Measurements from ENCODE around the gene EPB41L1. TPM values are rescaled to one million over a fixed set of nuclear protein-coding genes. Genes with fewer than 3 reads are reported as not detected.

EPB41L1 gene
- total RNA-seq, 1 experiment from 2014 or later = 8.6 TPM

GRCh38 chr20:36175016-36175415, 20.5 kb downstream of the EPB41L1 start:
- no peak for DNase-seq (ENCODE audit: low read depth, low spot score)
- ChIA-PET POLR2A (no interaction called here), CTCF (no interaction called here)
- Histone ChIP-seq H3K9me3 (ENCODE audit: control insufficient read depth, insufficient read depth, low read depth, low read length) (no peaks in the 10 kb centered on the region), H3K4me3 (ENCODE audit: low read depth in 2 of 2, low read length in 2 of 2) (no peak overlapping the region), H3K27ac (ENCODE audit: low read length) (no peak overlapping the region), H3K4me1 (ENCODE audit: control insufficient read depth, insufficient read depth, low read length) (no peaks in the 10 kb centered on the region), H3K27me3 (ENCODE audit: control insufficient read depth, insufficient read depth, low read length) (no peaks in the 10 kb centered on the region), H3K36me3 (ENCODE audit: control insufficient read depth, insufficient read depth, low read length) (no peaks in the 10 kb centered on the region)
- TF ChIP-seq CTCF (IDR thresholded peaks at IDR 0.05) (no peak), SIN3A (IDR thresholded peaks at IDR 0.05; ENCODE audit: borderline replicate concordance, insufficient read depth, low read depth, low read length) (no peak), POLR2AphosphoS5 (IDR thresholded peaks at IDR 0.05; ENCODE audit: low read depth, low read length) (no peak), TCF7L2 (IDR thresholded peaks at IDR 0.05; ENCODE audit: low read depth, low read length) (no peak)
- TF ChIP-seq, protein P1, sequence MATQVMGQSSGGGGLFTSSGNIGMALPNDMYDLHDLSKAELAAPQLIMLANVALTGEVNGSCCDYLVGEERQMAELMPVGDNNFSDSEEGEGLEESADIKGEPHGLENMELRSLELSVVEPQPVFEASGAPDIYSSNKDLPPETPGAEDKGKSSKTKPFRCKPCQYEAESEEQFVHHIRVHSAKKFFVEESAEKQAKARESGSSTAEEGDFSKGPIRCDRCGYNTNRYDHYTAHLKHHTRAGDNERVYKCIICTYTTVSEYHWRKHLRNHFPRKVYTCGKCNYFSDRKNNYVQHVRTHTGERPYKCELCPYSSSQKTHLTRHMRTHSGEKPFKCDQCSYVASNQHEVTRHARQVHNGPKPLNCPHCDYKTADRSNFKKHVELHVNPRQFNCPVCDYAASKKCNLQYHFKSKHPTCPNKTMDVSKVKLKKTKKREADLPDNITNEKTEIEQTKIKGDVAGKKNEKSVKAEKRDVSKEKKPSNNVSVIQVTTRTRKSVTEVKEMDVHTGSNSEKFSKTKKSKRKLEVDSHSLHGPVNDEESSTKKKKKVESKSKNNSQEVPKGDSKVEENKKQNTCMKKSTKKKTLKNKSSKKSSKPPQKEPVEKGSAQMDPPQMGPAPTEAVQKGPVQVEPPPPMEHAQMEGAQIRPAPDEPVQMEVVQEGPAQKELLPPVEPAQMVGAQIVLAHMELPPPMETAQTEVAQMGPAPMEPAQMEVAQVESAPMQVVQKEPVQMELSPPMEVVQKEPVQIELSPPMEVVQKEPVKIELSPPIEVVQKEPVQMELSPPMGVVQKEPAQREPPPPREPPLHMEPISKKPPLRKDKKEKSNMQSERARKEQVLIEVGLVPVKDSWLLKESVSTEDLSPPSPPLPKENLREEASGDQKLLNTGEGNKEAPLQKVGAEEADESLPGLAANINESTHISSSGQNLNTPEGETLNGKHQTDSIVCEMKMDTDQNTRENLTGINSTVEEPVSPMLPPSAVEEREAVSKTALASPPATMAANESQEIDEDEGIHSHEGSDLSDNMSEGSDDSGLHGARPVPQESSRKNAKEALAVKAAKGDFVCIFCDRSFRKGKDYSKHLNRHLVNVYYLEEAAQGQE (IDR thresholded peaks at IDR 0.05; ENCODE audit: insufficient read depth in 1 of 2, low read depth in 2 of 2, low read length in 1 of 2) = no peak
- peak; percentile 49 for ATAC-seq
- in situ Hi-C loops (cut with HindIII; ENCODE audit: low pct_unique_long_range_greater_than_20kb, low sequenced_read_pairs) (no loop called here), intact Hi-C loops (cut with micrococcal nuclease; ENCODE audit: unreplicated experiment) (no loop called here)
- no TSS peak for BruUV-seq (replicated peaks)

DNA sequence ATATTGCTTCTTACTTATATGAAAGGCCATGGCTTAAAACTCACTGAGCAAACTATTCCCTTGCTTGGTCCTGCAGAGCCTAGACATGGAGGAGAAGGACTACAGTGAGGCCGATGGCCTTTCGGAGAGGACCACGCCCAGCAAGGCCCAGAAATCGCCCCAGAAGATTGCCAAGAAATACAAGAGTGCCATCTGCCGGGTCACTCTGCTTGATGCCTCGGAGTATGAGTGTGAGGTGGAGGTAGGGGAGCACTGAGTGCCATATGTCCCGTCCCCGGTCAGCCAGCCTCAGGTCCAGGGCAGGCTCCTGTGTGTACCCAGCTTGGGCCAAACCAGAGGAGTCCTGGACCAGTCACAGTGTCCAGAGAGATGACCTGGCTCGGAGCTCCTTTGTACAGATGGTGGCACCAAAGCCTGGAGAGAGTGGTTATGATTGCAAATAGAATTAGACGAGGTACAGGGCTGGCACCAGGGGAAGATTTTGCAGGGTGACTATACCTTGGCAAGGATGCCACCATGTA, 21.0 kb downstream of the EPB41L1 start:
- H3K9me3 ChIP-seq (ENCODE audit: control insufficient read depth, insufficient read depth, low read depth, low read length) = no peaks in the 10 kb centered on the region
- H3K4me1 ChIP-seq (ENCODE audit: control insufficient read depth, insufficient read depth, low read length) = no peaks in the 10 kb centered on the region
- DNase-seq (ENCODE audit: low read depth, low spot score) = no peak
- intact Hi-C loops (cut with micrococcal nuclease; ENCODE audit: unreplicated experiment) (no loop called here), in situ Hi-C loops (cut with HindIII; ENCODE audit: low pct_unique_long_range_greater_than_20kb, low sequenced_read_pairs) (no loop called here)
- POLR2A ChIA-PET = no interaction called here
- CTCF ChIA-PET = no interaction called here
- ATAC-seq = peak; percentile 41
- no peak overlapping the region for H3K27ac ChIP-seq (ENCODE audit: low read length)
- TF ChIP-seq, protein P1 (IDR thresholded peaks at IDR 0.05; ENCODE audit: insufficient read depth in 1 of 2, low read depth in 2 of 2, low read length in 1 of 2) = no peak
- no peak for TF ChIP-seq POLR2AphosphoS5 (IDR thresholded peaks at IDR 0.05; ENCODE audit: low read depth, low read length)
- no peak for TF ChIP-seq SIN3A (IDR thresholded peaks at IDR 0.05; ENCODE audit: borderline replicate concordance, insufficient read depth, low read depth, low read length)
- TF ChIP-seq CTCF (IDR thresholded peaks at IDR 0.05) = no peak
- TF ChIP-seq TCF7L2 (IDR thresholded peaks at IDR 0.05; ENCODE audit: low read depth, low read length) = no peak
- no TSS peak for BruUV-seq (replicated peaks)
- H3K4me3 ChIP-seq (ENCODE audit: low read depth in 2 of 2, low read length in 2 of 2) = no peak overlapping the region
- H3K36me3 ChIP-seq (ENCODE audit: control insufficient read depth, insufficient read depth, low read length) = no peaks in the 10 kb centered on the region
- H3K27me3 ChIP-seq (ENCODE audit: control insufficient read depth, insufficient read depth, low read length) = no peaks in the 10 kb centered on the region

All from Panc1 (cell line).